K562 treated with DMSO at 1 percent for 4 hours (cell line): ENCODE results near the gene C19orf38. TPM values are rescaled to one million over a fixed set of nuclear protein-coding genes. Genes with fewer than 3 reads are reported as not detected.

Experiments
- total RNA-seq: library from RNA; unstranded; fragments of 300-600 nt; gene quantifications from 2 replicates; pipeline ENCODE4 v1.2.3, GENCODE V29; 2022; ENCODE audit not compliant: insufficient read depth

C19orf38 gene, protein sequence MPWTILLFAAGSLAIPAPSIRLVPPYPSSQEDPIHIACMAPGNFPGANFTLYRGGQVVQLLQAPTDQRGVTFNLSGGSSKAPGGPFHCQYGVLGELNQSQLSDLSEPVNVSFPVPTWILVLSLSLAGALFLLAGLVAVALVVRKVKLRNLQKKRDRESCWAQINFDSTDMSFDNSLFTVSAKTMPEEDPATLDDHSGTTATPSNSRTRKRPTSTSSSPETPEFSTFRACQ
- total RNA-seq = 1.3 TPM in 1 of 2 replicates, not detected in the other

DNA sequence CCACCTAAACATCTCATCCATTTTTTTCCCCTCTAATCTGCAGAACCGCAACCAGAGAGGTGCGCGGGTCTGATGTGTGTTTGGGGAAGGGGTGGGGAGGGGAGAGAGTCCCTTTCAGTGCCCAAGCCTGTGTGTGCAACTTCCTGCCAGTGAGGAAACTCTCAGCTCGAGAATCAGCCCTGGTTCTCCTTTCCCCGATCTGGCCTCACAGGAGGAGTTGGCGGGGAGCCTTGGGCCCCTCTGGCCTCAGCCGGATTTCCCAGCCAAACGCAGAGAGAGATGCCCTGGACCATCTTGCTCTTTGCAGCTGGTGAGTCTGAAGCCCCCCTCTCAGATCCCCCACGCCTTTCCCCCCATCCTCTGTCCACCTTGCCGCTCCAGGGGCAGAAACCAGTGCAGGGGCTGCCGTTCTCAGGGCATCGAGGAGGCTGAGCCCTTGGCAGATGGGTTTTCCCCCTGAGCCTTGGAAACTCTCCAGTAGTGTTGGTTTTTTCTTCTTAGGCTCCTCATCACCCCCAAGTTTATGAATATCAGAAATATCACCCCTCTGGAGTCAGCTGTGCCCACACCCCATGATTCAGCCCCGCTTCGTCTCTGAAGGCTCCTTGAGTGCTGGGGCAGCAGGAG lies at the start of gene C19orf38:
TSS of gene C19orf38 (plus strand) at position 186 of the 627 bp plus-strand sequence. CDS start at position 280, 94 bp downstream.

DNA sequence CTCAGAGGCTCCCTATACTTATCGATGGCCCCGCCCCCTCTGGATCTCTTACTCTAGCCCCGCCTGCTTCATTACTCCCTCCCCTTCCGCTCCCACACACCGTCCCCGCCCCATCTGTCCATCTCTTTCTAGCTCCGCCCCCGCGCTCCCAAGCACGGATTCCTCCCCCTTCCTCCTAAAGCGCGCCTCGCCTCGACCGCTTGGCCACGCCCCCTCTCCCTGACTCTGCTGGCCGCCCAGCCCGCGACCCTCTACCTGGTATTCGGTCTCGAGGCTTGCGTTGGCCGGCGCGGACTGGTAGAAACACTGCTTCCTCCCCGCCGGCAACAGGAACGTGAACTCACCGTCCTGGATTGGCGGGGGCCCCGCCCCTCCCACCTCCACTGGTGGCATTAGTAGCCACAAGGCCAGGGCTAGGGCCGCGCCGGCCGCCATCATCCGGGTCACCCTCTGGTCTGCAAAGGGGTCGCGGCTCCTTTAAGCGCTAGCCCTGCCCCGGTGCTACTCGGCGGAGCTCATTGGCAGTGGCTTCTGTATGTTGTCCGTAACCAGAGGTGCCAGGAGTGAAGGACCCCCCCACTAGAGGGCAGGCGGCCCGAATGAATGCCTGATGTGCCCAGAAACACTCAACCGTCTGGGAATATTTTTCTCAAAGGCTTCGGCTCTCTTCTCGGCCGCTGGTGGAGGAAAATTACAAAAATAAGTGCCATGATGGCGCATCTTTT lies 12.3 kb upstream of the C19orf38 start, which contains the start of gene TMED1:
TSS of gene TMED1 (minus strand) at position 459 of the 725 bp plus-strand sequence. CDS start at position 438, 21 bp downstream.

DNA sequence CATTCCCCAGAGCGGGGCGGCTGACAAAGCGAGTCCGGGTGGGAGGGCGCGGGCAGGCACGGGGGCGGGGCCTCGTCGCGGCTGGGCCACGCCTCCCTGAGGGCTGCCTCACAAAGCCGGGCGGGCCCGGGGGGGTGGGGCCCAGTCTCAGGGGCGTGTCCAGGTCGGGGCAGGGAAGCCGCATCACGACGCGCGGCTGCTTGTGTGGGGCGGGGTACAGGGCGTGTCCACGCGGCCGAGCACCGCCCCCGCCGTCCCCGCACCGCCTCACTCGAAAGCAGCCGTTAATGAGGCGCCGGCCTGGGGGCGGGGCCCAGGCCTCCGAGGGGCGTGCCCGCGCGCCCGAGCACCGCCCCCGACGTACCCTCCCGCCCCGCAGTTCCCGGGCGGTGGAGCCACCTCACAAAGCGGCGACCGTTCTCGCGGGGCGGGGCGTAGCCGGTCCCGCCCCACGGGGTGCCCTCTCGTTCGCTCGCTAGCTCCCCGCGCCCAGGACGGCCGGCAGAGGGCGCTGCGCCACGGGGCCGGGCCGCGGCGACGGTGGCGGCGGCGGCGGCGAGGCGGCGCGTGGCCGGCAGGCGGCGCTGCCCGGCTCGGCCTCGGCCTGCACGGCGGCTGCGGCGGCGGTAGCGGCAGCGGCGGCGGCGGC lies 22.9 kb downstream of the C19orf38 start, which contains the start of gene CARM1:
TSS of gene CARM1 (plus strand) at position 599 of the 649 bp plus-strand sequence. CDS start 150 bp downstream, outside the sequence.

Other genes starting within 250 kb of the C19orf38 start
- gene SLC44A2, start 222.9 kb upstream of the C19orf38 start, total RNA-seq = 34.4 and 49.9 TPM in 2 replicates
- 192 and 224 TPM in 2 replicates for gene ILF3, start 194.1 kb upstream of the C19orf38 start, total RNA-seq
- 15.1 and 15.8 TPM in 2 replicates for gene QTRT1, start 147.0 kb upstream of the C19orf38 start, total RNA-seq
- gene DNM2, start 130.3 kb upstream of the C19orf38 start, total RNA-seq = 230 and 243 TPM in 2 replicates
- 68.8 and 71.1 TPM in 2 replicates for gene TMED1, start 12.2 kb upstream of the C19orf38 start, total RNA-seq
- gene CARM1, start 23.1 kb downstream of the C19orf38 start, total RNA-seq = 70.4 and 78.1 TPM in 2 replicates
- 94.4 and 108 TPM in 2 replicates for gene YIPF2, start 80.2 kb downstream of the C19orf38 start, total RNA-seq
- 46.5 and 49.0 TPM in 2 replicates for gene TIMM29, start 80.4 kb downstream of the C19orf38 start, total RNA-seq
- 92.5 and 115 TPM in 2 replicates for gene SMARCA4, start 112.6 kb downstream of the C19orf38 start, total RNA-seq
- gene LDLR, start 241.0 kb downstream of the C19orf38 start, total RNA-seq = 34.3 and 49.4 TPM in 2 replicates